Activated CD4-positive, CD25-positive, alpha-beta regulatory T cell (primary cell): ENCODE data around the gene SDR42E2.
"Not testable (repeated sequence)": the region's sequence is repeated elsewhere in the genome, so short reads cannot be mapped to it uniquely, and the experiment has no call there.

ENCODE experiments used
- DNase-seq, 4 experiments: peaks; one replicate each; lab custom pipeline; 2025; lab: John Stamatoyannopoulos, UW

The SDR42E2 gene

GRCh38 chr16:22213801-22214200, 51.5 kb downstream of the SDR42E2 start:
- no peak for DNase-seq

DNA sequence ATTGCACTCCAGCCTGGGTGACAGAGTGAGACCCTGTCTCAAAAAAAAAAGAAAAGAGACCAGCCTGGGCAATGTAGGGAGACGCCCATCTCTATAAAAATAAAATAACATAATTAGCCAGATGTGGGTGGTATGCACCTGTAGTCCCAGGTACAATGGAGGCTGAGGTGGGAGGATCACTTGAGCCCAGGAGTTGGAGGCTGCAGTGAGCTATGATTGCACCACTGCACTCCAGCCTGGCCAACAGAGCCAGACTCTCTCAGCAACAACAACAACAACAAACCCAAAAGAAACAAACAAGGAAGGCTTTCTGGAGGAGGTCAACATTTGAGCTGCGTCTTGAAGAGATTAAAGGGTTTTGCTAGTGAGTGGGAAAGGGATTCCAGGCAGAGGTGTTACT, 52.1 kb downstream of the SDR42E2 start:
- DNase-seq, result no peak

- DNase-seq, result no peak
Measured at GRCh38 chr16:22214889-22215288, 52.6 kb downstream of the SDR42E2 start.

- no peak for DNase-seq
Measured at GRCh38 chr16:22216191-22216831, 54.0 kb downstream of the SDR42E2 start.

DNA sequence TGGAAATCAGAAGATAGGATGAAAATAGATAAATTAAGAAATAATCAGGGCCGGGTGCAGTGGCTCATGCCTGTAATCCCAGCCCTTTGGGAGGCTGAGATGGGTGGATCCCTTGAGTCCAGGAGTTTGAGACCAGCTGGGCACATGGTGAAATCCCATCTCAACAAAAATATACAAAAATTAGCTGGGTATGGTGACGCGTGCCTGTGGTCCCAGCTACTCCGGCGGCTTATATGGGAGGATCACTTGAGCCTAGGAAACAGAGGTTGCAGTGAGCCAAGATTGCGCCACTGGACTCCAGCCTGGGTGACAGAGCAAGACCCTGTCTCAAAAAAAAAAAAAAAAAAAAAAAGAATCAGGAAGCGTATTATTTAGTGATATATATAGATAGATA, 54.5 kb downstream of the SDR42E2 start:
- not testable (repeated sequence) for DNase-seq

GRCh38 chr16:22217890-22218730, 55.8 kb downstream of the SDR42E2 start:
- DNase-seq, result no peak

DNA sequence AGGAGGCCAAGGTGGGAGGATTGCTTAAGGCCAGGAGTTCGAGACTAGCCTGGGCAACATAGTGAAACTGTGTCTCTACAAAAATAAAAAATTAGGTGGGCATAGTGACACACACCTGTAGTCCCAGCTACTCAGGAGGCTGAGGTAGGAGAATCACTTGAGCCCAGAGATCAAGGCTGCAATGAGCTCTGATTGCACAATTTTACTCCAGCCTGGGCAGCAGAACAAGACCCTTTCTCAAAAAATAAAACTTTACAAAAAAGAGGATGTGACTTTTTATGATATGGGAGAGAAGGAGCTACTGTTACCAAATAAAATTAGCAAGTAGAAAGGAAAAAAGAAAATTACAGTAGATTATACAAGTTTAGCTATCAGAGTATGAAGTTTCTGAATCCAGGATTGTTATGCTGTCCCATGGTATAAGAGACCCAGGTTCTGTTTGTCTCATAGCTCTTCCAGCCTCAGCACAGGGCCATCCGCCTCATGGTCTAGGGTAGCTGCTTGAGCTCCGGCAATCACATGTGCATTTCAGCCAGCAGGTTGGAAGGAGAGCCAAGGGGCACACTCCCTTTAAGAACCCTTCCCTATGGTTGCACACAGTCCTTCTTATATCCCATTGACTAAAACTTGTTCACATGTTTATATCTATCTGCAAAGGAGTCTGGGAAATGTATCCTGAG, 57.2 kb downstream of the SDR42E2 start:
- DNase-seq, result no peak

DNA sequence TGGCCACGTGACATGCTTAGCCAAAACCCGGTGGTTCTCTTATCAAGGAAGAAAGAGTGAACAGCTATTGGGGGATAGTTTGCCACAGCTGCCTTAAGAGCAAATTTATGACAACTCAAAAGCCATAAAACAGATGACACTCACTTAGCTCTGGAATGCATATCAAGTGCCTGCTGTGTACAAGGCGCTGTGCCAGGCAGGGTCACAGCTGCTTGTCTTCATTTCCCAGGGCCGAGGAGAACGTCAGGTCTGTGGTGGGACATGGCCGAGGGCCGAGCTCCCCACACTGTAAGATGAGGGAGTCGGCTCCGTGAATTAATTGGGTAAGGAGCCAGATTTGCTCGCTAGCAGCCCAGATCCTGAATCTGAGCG, 57.7 kb downstream of the SDR42E2 start:
- no peak for DNase-seq

- DNase-seq, result no peak
Measured at GRCh38 chr16:22220714-22221113, 58.4 kb downstream of the SDR42E2 start.

GRCh38 chr16:22222006-22222405, 59.7 kb downstream of the SDR42E2 start:
- no peak for DNase-seq

DNA sequence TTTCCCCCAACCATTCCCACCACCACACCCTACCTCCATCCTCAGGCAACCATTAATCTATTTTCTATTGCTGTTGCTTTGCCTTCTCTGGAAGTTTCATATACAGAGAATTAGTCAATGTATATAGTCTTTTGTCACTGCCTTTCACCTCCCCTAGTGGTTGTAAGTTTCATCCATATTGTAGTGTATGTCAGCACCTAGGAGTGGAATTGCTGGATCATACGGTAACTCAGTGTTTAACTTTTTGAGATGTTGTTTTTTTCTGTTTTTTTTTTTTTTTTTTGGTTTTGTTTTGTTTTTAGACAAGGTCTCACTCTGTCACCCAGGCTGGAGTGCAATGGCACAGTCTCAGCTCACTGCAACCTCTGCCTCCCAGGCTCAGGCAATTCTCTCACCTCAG, 60.7 kb downstream of the SDR42E2 start:
- DNase-seq, result no peak

DNA sequence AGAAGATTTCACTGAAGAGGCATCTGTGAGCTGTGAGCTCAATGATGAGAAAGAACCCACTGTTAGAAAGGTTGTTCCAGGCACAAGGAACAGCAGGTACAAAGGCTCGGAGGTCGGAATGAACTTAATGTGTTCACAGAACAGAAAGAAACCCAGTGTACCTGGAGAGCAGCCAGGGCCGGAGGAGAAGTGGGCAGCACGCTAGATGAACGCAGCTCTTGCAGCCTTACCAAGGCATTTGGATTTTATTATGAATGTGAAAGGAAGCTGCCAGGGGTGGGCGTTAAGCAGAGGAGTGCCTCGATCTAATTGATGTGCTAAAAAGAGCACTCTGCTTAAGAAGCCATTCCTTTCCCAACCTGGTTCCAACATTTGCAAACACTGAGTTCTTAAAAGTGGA, 62.8 kb downstream of the SDR42E2 start:
- DNase-seq, result no peak

- no peak for DNase-seq
Measured at GRCh38 chr16:22229889-22230288, 67.6 kb downstream of the SDR42E2 start.

DNA sequence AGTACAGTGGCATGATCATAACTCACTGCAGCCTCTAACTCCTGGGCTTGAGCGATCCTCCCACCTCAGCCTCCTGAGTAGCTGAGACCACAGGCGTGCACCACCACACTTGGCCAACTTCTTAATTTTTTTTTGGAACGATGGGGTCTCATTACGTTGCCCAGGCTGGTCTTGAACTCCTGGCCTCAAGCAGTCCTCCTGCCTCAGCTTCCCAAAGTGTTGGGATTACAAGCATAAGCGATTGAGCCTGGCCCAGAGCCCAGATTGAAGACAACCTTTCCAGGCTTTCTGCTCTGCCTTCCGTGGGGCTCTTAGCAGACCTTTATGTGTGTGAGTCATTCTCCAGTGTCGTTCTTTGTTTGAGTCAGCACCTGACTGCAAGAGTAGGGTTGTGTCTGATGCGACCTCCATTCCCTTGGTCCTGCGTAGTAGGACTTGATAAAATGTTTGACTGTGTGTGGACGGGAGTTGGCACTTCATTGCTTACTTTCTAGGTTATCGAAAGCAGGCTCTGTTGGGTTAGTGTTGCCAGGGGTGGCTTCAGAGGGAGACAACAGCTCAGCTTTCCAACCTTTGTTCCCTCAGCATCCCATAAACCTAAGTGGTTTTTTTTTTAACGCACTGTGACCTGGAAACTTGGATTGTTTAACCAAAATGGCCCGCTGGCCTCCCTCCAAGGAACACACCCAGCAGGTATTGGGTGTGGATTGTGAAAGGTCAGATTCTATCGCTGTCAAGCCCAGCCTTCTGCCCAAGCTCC, 70.2 kb downstream of the SDR42E2 start:
- DNase-seq, result no peak

GRCh38 chr16:22233037-22233372, 70.7 kb downstream of the SDR42E2 start:
- DNase-seq, result no peak

DNA sequence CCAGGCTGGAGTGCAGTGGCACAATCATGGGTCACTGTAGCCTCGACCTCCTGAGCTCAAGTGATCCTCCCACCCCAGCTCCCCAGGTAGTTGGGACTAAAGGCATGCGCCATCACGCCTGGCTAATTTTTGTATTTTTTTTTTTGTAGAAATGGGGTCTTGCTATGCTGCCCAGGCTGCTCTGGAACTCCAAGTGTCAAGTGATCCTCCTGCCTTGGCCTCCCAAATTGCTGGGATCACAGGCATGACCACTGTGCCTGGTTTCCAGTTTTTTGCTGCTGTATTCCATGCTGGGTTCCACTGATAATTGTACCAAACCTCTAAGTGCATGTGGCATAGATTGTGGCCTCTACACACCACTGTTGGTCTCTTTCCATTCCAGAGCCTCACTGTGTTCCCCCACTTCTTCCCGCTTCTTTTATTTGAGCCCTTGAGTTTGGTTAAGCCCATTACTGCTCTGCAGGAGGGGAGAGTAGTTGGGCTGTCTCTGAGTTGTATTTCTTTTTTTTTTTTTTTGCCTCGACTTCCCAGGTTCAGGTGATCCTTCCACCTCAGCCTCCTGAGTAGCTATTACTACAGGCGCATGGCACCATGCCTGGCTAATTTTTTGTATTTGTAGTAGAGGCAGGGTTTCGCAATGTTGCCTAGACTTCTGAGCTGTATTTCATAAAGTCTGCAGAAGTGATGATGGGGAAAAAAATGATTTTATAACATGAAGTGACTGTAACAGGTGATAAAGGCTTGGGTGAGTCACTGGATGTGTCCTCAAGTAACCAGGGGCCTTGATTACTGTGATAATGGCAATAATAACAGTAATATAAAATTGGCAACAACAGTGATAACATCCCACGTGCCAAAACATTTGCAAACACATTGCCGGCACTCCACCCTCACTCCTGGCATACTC, 73.8 kb downstream of the SDR42E2 start:
- DNase-seq, result no peak

DNA sequence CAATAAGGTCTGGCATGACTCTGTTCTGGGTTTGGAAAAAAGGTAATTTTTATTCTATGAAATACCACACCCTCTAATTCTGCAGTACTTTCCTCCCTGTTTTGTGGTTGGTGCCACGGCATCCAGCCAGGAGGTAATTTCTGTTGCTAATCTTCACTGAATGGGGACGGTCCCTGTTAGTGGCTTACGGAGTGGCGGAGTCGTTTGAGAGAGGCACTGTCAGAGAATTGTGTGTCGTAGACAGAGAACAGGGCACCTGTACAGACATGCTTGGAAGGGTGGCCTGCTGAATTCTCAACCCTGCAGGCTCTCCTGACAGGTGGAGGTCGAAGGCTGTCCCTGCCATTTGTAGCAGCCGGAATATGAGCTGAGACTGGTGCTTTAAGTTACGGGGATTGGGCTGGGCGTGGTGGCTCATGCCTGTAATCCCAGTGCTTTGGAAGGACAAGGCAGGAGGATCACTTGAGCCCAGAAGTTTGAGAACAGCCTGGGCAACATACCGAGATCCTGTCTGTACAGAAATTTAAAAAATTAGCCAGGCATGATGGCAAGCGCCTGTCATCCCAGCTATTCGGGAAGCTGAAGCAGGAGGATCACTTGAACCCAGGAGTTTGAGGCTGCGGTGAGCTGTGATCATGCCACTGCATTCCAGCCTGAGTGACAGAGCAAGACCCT, 77.0 kb downstream of the SDR42E2 start:
- DNase-seq, result no peak

- DNase-seq, result no peak
Measured at GRCh38 chr16:22240023-22240710, 77.9 kb downstream of the SDR42E2 start.
